Fibroblast of skin of right biceps (primary cell): Measurements from ENCODE around the gene RYR2.
A peak's percentile ranks its signal among the peaks of the same experiment; 100 is the strongest.

Experiments
- DNase-seq: peaks from one replicate; pipeline ENCODE4 v3.0.0-alpha.2; 2013

The RYR2 gene

GRCh38 chr1:237384213-237384612 is 342.2 kb downstream of the RYR2 start:
- peak; percentile 17 for DNase-seq

DNA sequence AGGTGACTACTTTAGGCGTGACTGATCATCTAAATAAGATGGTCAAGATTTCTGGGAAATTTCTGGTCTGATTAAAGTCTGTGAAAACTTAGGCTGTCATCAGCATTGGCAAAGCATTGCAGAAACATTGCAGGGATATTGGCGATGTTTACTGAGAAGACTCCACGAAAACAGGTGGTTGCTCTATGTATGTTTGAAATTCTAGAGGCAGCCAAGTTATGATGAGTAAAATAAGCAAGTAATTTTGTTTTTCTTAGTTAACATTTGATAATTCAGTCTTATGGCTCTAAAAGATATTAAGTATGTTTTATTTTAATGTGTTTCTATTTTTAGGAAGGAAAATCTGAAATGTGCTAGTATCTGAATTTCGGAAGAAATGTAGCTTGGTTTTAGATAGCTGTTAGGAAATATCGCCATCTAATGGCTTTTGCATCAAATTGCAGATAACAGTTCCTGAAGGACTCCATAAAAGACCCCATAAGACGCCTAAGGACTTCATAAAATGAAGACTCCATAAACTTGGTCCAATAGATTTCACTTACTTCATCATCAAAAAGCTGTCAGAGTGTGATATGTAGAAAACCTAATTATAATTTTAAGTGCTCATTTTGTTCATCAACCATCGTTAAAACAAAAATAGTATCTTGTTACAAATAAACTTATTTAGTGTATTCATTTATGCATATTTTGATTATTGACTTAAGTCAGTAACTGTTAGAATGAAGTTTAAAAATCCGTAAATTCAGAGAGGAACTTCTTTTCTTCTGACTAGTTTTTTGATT is 344.6 kb downstream of the RYR2 start:
- DNase-seq: peak; percentile 33

GRCh38 chr1:237387144-237387505 is 345.1 kb downstream of the RYR2 start:
- DNase-seq: no peak

- DNase-seq: peak; percentile 14
These were observed 348.8 kb downstream of the RYR2 start for GRCh38 chr1:237390823-237391222.

DNA sequence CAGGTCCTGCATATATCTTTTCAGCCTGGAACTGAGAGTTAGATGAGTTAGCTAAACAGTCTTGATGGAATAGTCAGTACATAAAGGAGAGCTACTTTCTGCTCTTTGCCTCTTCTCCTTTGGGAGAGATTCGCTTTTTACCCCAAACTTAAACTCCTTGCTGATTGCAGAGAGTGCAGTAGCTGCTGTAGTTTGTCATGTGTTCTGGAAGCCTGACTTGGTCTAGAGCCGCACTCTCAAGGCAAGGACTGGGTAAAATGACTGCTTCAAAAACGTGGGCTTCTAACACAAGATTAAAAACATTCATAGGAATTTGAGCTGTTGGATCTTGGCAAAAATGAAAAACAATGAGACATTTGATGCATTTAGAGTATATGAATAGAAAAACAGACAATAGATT is 351.6 kb downstream of the RYR2 start:
- DNase-seq: no peak

DNA sequence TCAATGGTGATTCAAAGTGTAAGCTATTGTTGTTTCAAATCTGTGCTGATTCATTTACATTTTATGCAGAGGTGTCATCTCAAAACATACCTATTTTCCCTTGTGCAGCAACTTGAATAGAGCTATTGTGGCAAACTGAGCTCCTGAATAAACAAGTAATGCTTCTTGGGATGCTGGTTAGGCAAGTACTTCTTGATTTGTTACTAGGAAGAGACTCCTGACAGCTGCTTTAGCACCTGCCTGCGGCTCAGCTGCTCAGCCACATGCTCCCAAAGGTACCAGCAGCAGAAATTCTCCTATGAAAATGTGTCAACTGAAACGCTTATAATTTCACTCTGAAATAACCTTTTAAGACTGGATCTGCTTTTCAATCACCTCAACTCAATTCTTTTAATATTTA is 352.3 kb downstream of the RYR2 start:
- no peak for DNase-seq

- no peak for DNase-seq
These were observed 354.4 kb downstream of the RYR2 start for GRCh38 chr1:237396426-237396825.

DNA sequence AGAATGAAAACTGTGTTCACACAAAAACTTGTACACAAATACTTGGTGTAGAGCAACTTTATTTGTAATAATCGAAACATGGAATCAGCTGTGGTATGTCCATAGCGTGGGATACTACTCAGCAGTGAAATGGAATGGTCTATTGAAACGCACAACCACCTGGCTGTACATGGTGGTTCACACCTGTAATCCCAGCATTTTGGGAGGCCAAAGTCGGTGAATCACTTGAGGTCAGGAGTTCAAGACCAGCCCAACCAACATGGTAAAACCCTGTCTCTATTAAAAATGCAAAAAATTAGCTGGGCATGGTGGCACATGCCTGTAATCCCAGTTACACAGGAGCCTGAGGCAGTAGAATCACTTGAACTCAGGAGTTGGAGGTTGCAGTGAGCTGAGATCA is 356.8 kb downstream of the RYR2 start:
- no peak for DNase-seq

DNA sequence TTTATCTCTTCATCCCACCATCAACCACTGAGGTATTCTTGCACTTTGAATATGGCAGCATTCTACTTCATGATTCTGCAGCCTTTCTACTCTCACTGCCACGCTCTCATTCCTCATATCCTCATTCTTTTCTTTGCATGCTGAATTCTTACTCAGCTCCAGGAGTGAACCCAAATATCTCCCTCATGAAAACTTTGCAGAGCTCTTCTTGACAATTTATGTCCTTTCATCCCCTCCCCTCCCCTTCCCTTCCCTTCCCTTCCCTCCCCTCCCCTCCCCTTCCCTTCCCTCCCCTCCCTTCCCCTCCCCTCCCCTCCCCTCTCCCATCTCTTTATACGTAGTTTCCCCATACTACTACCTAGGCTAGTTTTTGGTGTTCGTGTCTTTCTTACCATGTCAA is 363.9 kb downstream of the RYR2 start:
- no peak for DNase-seq

GRCh38 chr1:237411621-237412020 is 369.6 kb downstream of the RYR2 start:
- DNase-seq: no peak

- DNase-seq: no peak
These were observed 375.1 kb downstream of the RYR2 start for GRCh38 chr1:237416924-237417655.

GRCh38 chr1:237428809-237429208 is 386.8 kb downstream of the RYR2 start:
- no peak for DNase-seq

DNA sequence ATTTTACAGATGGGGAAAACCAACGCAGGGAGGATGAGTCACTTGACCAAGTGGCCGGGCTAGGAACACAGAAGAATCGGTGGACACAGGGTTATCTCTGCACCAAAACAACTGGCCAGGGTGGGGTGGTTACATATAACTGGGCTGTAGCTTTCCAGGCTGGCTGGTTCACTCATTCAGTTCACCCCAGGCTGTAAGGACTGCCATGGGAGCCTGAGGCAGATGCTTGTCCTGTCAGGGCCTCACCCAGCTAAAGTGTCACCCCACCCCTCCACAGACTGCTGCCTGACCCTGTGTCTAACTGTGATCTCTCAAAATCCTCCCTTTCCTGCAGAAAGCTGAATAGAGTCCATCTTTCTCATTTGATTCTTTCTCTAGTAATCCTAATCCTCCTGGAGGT is 387.3 kb downstream of the RYR2 start:
- DNase-seq: no peak

DNA sequence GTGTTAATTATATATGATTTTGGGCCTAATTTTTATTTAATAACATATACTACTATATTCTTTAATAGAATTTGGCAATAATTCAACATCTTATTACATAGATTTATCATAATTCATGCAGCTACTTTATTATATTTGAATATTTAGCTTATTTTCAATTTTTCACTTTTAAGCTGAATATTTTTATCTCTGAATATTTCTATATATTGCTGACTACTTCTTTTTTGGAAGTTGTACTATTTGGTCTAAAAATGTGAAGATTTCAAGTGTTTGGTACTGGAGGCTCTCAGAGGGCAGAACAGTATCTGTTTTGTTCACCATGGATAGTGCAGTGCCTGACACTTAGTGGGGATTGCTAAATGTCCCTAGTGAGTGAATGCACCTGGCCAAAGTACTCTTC is 389.5 kb downstream of the RYR2 start:
- DNase-seq: no peak

GRCh38 chr1:237440346-237440745 is 398.4 kb downstream of the RYR2 start:
- no peak for DNase-seq

GRCh38 chr1:237444120-237444790 is 402.3 kb downstream of the RYR2 start:
- DNase-seq: no peak

- DNase-seq: no peak
These were observed 406.1 kb downstream of the RYR2 start for GRCh38 chr1:237448042-237448441.

DNA sequence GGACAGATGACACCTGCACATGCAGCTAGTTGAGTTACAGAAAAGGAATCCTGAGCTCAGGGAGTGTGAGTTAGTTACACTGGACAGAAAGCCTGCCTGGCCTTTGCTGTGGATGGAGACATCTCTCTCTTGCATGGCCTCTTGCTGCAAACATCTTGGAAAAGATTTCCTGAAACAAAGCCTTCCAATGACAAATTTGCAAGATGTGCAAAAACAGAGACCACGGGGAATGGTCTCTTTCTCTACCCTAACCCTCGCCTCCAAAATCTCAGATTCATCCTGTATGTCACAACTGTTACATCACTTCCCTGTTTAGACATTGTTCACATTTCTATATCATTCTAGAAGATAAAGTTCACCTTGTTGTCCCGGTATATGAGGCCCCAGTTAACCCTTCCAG is 415.6 kb downstream of the RYR2 start:
- DNase-seq: no peak

DNA sequence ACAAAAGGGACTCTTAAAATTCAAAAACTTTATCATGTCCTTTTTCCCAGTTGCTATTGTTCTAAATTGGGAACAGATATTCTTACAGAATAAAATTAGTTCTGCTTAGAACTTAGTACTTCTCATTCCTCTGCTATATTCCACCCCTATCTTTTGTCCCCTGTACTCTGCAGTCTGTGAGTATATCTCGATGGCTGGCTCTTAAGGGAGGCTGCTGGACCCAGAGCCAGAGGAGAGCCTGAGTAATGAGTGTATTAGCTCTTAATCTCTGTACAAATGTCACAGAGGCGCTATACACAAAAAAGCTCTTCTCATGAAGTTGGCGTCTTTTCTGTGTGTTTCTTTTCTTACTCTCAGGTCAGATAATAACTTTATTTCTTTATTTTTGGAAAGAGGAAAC is 425.3 kb downstream of the RYR2 start:
- DNase-seq: no peak

DNA sequence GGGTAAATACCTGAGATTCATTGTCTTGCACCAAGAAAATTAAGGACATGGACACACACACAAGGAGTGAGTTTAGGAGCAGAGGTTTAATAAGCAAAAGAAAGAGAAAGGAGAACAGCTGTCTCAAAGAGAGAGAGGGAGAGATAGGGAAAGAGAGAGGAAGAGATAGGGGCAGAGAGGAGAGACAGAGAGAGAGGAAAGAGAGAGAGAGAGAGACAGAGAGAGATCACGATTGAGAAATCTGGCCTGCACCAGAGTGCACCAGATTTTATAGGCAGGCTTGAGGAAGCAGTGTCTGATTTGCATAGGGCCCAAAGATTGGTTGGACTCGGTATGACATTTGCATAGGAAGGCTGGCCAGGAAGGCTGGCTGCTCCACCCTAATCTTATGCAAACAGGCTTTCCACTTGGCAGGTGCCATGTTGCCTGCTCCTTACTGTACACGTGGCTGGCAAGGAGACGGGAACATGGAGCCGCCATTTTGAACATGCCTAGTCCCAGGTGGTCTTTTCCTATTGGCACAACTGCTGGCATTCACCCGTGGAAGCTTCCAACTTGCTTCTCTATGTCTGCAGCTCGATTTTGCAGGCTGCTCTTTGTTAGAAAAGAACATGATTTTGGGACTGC is 428.8 kb downstream of the RYR2 start:
- no peak for DNase-seq

- DNase-seq: no peak
These were observed 429.4 kb downstream of the RYR2 start for GRCh38 chr1:237471377-237471776.

DNA sequence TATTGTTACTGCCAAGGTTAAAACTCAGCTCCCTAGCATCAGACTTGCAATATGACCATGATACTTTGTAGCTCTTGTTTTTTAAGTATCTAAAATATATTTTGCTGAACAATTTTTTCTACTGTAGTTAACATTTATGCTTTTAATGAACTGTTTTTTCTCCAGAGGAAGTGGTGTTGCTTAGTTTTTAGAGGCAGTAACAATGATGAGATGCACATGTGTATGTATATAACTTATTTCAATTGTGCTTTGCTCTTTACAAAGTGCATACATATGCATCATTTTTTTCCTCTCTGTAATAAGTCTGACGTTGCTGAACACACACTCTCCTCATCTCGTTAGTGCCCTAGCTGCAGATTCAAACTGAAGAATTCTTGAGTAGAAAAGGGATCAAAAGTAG is 430.0 kb downstream of the RYR2 start:
- DNase-seq: no peak

- DNase-seq: no peak
These were observed 431.9 kb downstream of the RYR2 start for GRCh38 chr1:237473854-237474253.

GRCh38 chr1:237478082-237478481 is 436.1 kb downstream of the RYR2 start:
- DNase-seq: no peak
